Stimulated activated CD8-positive, alpha-beta memory T cell treated with anti-CD3 and anti-CD28 coated beads, Interleukin-12 subunit alpha, Interleukin-12 subunit beta, amount 100 ng/mL, for 24 hours (primary cell): ENCODE data around the gene CD207.

Experiments used
- DNase-seq: peaks from one replicate; pipeline ENCODE4 v3.0.0-alpha.2; 2020; ENCODE audit errors: extremely low read depth

The CD207 gene

DNA sequence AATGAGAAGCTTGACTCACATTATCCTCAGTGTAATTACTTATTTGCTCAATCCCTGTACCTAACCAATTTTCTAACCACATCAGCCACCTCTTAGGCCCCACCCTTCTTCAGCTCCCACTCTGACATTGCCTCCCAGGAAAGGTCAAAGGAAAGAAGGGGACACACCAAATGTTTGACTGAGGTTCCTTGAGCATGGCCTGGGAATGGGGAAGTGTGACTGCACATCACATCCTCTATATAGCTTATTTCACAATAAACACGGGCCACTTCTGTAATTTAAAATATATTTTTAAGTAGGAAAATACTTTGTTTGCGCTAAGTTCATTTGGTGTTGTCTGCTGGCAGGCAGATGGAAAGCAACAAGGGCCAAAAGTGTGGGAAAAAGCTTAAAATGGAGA, 42.2 kb downstream of the CD207 start:
- DNase-seq = no peak

DNA sequence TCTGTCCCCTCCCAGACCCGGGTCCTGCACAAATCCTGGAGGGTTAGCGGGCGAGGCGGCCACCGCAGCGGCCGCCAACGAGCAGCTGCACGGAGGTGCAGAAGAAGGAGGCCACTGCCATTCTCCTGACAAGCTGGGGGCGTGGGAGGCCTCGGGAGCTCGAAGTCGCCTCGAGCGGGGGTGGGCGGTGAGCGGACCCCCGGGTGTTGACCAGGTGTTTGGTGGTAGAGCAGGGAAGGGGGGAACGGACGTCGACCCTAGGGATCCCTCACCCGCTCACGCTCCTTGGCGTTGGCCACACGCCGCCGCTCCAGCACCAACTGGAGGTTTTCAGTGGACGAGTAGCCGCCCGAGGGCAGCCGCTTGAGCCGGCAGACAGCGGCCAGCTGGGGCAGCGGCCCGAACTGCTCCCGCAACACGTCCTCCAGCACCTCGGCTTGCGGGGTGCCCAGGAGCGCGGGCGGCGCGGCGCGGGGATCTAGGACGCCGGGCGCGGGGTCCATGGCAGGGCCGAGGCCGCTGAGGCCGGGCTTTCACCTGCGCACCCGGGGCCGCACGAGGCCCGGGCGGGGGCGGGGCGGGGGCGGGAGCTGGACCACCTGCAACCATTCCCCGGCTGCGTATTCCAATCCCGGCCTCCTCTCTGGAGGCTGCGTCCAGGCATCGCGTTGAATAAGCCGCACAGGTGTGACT, 45.3 kb downstream of the CD207 start, which contains the start of gene FIGLA:
TSS of gene FIGLA (minus strand) at position 508 of the 693 bp plus-strand sequence. CDS start at position 503, 5 bp downstream.
- no peak for DNase-seq

DNA sequence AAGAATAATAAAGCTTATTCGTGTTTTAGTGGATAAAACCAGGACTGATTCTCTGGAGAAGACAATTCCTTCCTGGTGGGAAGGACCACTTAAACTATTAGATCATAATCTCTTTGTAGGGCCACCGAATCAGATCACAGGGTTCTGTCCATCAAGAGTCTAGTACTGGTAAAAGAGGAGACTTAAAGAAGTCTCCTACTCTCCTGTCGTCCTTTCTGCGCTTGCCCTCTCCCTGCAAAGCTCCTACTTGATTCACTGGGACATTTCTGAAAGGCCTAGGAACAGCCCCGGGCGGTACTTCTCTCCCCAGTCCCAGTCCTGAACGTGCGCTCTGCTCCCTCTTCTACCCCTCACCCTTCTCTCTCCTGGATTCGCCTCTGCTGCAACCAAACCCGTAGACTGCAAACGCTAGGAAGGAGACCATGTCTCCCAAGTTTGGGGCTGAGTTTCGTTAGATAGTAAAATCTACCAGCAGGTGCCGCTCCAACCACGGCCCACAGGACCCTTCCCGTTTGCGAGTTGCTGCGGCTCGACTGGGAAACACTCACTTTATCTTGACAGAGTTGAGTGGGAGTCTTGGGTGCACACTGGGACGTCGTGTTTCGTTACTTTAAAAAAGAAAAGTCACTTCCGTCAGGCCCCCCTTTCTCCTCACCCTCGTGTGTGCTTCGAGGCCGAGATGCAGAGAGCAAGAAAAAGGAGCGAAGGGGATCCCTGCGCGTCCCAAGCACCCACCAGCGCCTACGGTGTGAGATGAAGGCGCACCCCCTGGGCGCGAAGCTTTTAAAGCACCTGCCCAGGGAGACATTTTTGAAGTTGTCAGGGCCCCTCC, 46.1 kb downstream of the CD207 start:
- peak; percentile 23 for DNase-seq

DNA sequence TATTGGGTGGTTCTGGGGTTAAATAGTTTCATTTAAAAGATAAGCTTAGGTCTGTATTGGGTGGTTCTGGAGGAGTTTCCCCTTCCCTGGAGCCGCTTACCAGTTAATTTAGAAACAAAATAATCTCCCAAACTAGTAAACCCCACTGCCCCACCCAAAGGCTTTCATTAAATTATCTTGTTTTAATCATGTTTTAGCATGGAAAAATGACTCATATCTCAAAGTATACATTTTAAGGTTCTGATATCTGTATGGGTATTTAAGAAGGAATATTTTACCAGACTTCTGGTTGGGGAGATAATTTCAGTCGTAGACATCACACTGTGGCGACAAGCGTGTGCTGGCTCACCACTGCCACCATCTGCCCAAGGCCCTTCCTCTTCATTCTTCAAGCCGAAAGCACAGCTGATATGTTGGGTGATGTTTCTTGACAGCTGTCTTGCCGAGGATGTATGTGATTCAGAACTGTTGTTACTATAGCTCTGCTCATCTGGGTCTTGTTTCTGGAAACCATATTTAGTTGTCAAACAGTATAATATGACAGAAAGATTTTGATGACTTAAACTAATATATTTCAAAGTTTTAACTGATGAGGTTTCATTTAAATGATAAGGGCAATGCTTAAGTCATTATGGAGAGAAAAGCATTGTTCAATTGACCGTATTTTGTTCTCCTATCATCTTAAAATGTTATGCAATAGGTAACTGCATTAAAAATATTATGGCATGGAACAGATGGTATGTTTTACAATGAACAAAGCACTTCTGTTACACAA, 50.3 kb downstream of the CD207 start:
- no peak for DNase-seq

DNA sequence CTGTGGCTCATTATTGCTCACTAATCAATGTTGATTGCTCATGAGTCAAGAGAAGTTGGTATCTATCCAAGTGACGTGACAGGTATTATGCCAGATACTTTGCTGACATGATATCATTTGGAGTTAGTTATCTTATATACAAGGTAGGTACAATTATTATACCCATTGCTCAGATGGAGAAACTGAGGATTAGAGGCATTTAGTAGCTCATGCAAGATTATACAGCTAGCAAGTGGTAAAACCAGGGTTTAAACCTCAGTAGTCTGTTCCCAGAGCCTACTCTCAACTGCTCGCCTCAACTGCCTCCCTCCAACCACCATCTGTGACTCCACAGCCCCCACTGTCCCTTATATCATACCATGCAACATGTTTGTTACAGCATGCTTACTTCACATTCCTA, 51.3 kb downstream of the CD207 start:
- DNase-seq = no peak
